AG09309 (cell line): ENCODE data around the gene VPS8.

Experiments
- DNase-seq: peaks from one replicate; pipeline ENCODE4 v3.0.0-alpha.2; 2010; ENCODE audit warnings: low read depth
- H3K4me3 ChIP-seq: 2 replicates; pipeline ENCODE4 v1.5.1; 2011; ENCODE audit warnings: mild to moderate bottlenecking, low read depth, low read length, moderate library complexity; ENCODE audit not compliant: control insufficient read depth
- CTCF ChIP-seq: IDR thresholded peaks from 2 replicates; pipeline ENCODE4 v1.5.1; 2011; ENCODE audit warnings: mild to moderate bottlenecking, low read depth, low read length, inconsistent platforms; ENCODE audit not compliant: insufficient read depth, control insufficient read depth; ENCODE audit errors: missing control alignments

VPS8 gene

GRCh38 chr3:184823990-184824389 is 12.0 kb downstream of the VPS8 start:
- no peak for TF ChIP-seq CTCF
- DNase-seq, result no peak
- no peak overlapping the region for H3K4me3 ChIP-seq

- H3K4me3 ChIP-seq, result no peak overlapping the region
- DNase-seq, result no peak
- no peak for TF ChIP-seq CTCF
These were observed 13.3 kb downstream of the VPS8 start for GRCh38 chr3:184825121-184825820.

- no peak for TF ChIP-seq CTCF
- H3K4me3 ChIP-seq, result no peak overlapping the region
- DNase-seq, result no peak
These were observed 15.6 kb downstream of the VPS8 start for GRCh38 chr3:184827572-184827971.

GRCh38 chr3:184832044-184832443 is 20.1 kb downstream of the VPS8 start:
- H3K4me3 ChIP-seq, result no peak overlapping the region
- no peak for DNase-seq
- TF ChIP-seq CTCF, result no peak

GRCh38 chr3:184832903-184833302 is 20.9 kb downstream of the VPS8 start:
- no peak for TF ChIP-seq CTCF
- no peak overlapping the region for H3K4me3 ChIP-seq
- no peak for DNase-seq

- no peak for TF ChIP-seq CTCF
- DNase-seq, result no peak
- no peak overlapping the region for H3K4me3 ChIP-seq
These were observed 24.3 kb downstream of the VPS8 start for GRCh38 chr3:184836090-184836822.
